HS-27A (cell line): ENCODE data around the gene RPN2.
"Not testable (repeated sequence)": the region's sequence is repeated elsewhere in the genome, so short reads cannot be mapped to it uniquely, and the experiment has no call there.

ENCODE experiments used
- DNase-seq: peaks from one replicate; pipeline ENCODE4 v3.0.0-alpha.2; 2012; ENCODE audit warnings: low read depth, missing footprints

RPN2 gene

GRCh38 chr20:37178839-37179682 lies at the start of gene RPN2, which contains the start of gene MROH8:
Gene RPN2, plus strand, starts transcription at chr20:37179330. Its CDS starts 27 bp downstream, at chr20:37179357.
Gene MROH8, minus strand, starts transcription at chr20:37179548.
- DNase-seq, result peak; percentile 94

GRCh38 chr20:37131486-37131885 lies 47.6 kb upstream of the RPN2 start:
- DNase-seq, result no peak

- no peak for DNase-seq
These were observed 45.2 kb upstream of the RPN2 start for GRCh38 chr20:37133952-37134351.

- DNase-seq, result no peak
These were observed 41.6 kb upstream of the RPN2 start for GRCh38 chr20:37137547-37137946.

GRCh38 chr20:37142708-37143107 lies 36.4 kb upstream of the RPN2 start:
- no peak for DNase-seq

GRCh38 chr20:37144856-37145404 lies 34.2 kb upstream of the RPN2 start:
- DNase-seq, result no peak

- DNase-seq, result no peak
These were observed 31.9 kb upstream of the RPN2 start for GRCh38 chr20:37147250-37147649.

- DNase-seq, result not testable (repeated sequence)
These were observed 28.3 kb upstream of the RPN2 start for GRCh38 chr20:37150864-37151263.

GRCh38 chr20:37151529-37151928 lies 27.6 kb upstream of the RPN2 start:
- DNase-seq, result no peak

- no peak for DNase-seq
These were observed 26.8 kb upstream of the RPN2 start for GRCh38 chr20:37152284-37152683.

GRCh38 chr20:37154684-37155298 lies 24.3 kb upstream of the RPN2 start:
- DNase-seq, result no peak

GRCh38 chr20:37155987-37156386 lies 23.1 kb upstream of the RPN2 start:
- no peak for DNase-seq

- DNase-seq, result no peak
These were observed 20.9 kb upstream of the RPN2 start for GRCh38 chr20:37158248-37158647.

- no peak for DNase-seq
These were observed 18.4 kb upstream of the RPN2 start for GRCh38 chr20:37160683-37161082.

GRCh38 chr20:37161830-37162549 lies 17.1 kb upstream of the RPN2 start:
- DNase-seq, result no peak

- no peak for DNase-seq
These were observed 16.5 kb upstream of the RPN2 start for GRCh38 chr20:37162646-37163045.

GRCh38 chr20:37163832-37164554 lies 15.1 kb upstream of the RPN2 start:
- DNase-seq, result no peak

GRCh38 chr20:37165031-37165430 lies 14.1 kb upstream of the RPN2 start:
- no peak for DNase-seq

GRCh38 chr20:37166867-37167266 lies 12.3 kb upstream of the RPN2 start:
- DNase-seq, result no peak

GRCh38 chr20:37172836-37173235 lies 6.3 kb upstream of the RPN2 start:
- no peak for DNase-seq

GRCh38 chr20:37179683-37180524 lies 774 bp downstream of the RPN2 start:
- DNase-seq, result peak; percentile 50
